ENCODE data around the gene ARMC5.

ARMC5 gene

GRCh38 chr16:31513884-31514283 lies 54.6 kb downstream of the ARMC5 start:
- no peak for TF ChIP-seq FOXP2 (optimal IDR thresholded peaks at IDR 0.05; ENCODE audit: borderline replicate concordance, extremely low read depth, extremely low read length, insufficient read depth)
- TF ChIP-seq TAF1 (IDR thresholded peaks at IDR 0.05; ENCODE audit: borderline replicate concordance, insufficient read depth, low read length), result no peak
- TF ChIP-seq SIN3A (IDR thresholded peaks at IDR 0.05; ENCODE audit: borderline replicate concordance, insufficient read depth, low read length), result no peak
- TF ChIP-seq POLR2AphosphoS5 (IDR thresholded peaks at IDR 0.05; ENCODE audit: low read depth, low read length), result no peak
- no peak for TF ChIP-seq REST (IDR thresholded peaks at IDR 0.05; ENCODE audit: insufficient read depth in 1 of 2, low read depth in 2 of 2, low read length in 2 of 2)

All from PFSK-1 (cell line).